Fibroblast of villous mesenchyme (primary cell): ENCODE measurements around the gene OPRD1. TPM values are rescaled to one million over a fixed set of nuclear protein-coding genes. Genes with fewer than 3 reads are reported as not detected.

Experiments used
- DNase-seq: peaks from one replicate; pipeline ENCODE4 v3.0.0-alpha.2; 2010; ENCODE audit warnings: low read depth
- H3K4me3 ChIP-seq: 2 replicates; pipeline ENCODE4 v1.5.1; 2011; ENCODE audit warnings: low read depth, mild to moderate bottlenecking, low read length
- CTCF ChIP-seq: IDR thresholded peaks from 2 replicates; pipeline ENCODE4 v1.5.1; 2012; ENCODE audit warnings: low read depth, mild to moderate bottlenecking, low read length; ENCODE audit not compliant: insufficient read depth
- total RNA-seq: library from RNA; depleted of rRNA; stranded (reverse); fragments of >200 nt; gene quantifications from 2 replicates; pipeline ENCODE4 v1.2.3, GENCODE V29; 2012

Gene OPRD1
- total RNA-seq, 1 donor, result under 0.01 TPM

- no peak for DNase-seq
- TF ChIP-seq CTCF, result no peak
- H3K4me3 ChIP-seq, result no peak overlapping the region
Observed at GRCh38 chr1:28776341-28776740, 35.6 kb upstream of the OPRD1 start.

GRCh38 chr1:28778021-28778420 lies 33.9 kb upstream of the OPRD1 start:
- no peak for DNase-seq

GRCh38 chr1:28779751-28780408 lies 32.1 kb upstream of the OPRD1 start:
- no peak for TF ChIP-seq CTCF
- no peak for DNase-seq
- no peak overlapping the region for H3K4me3 ChIP-seq

More at GRCh38 chr1:28778021-28778420, 33.9 kb upstream of the OPRD1 start:
- no peak overlapping the region for H3K4me3 ChIP-seq
- no peak for TF ChIP-seq CTCF

GRCh38 chr1:28781305-28781704 lies 30.7 kb upstream of the OPRD1 start:
- no peak for DNase-seq
- TF ChIP-seq CTCF, result no peak
- no peak overlapping the region for H3K4me3 ChIP-seq

GRCh38 chr1:28782011-28782410 lies 30.0 kb upstream of the OPRD1 start:
- no peak for TF ChIP-seq CTCF
- no peak for DNase-seq

GRCh38 chr1:28783363-28783762 lies 28.6 kb upstream of the OPRD1 start:
- no peak for TF ChIP-seq CTCF
- no peak for DNase-seq

More at GRCh38 chr1:28782011-28782410, 30.0 kb upstream of the OPRD1 start:
- H3K4me3 ChIP-seq, result no peak overlapping the region

GRCh38 chr1:28789412-28789811 lies 22.6 kb upstream of the OPRD1 start:
- no peak overlapping the region for H3K4me3 ChIP-seq
- no peak for TF ChIP-seq CTCF
- DNase-seq, result no peak

More at GRCh38 chr1:28783363-28783762, 28.6 kb upstream of the OPRD1 start:
- H3K4me3 ChIP-seq, result no peak overlapping the region
